AG04450 (cell line): ENCODE measurements around the gene RNF123. TPM values are rescaled to one million over a fixed set of nuclear protein-coding genes. Genes with fewer than 3 reads are reported as not detected.

Experiments used
- CTCF ChIA-PET: fragments of 300-600, 350-600 bp; formaldehyde crosslinking; extraction: SDS; loops from one replicate; lab custom pipeline; 2022; ENCODE audit warnings: antibody characterized with exemption, inconsistent platforms; lab: Charles Lee
- POLR2A ChIA-PET: fragments of 350-600 bp; formaldehyde crosslinking; extraction: SDS; loops from one replicate; lab custom pipeline; 2021; ENCODE audit warnings: antibody characterized with exemption, inconsistent platforms; lab: Yijun Ruan, JAX
- DNase-seq: peaks from one replicate; pipeline ENCODE4 v3.0.0-alpha.2; 2011; ENCODE audit warnings: low read depth, low spot score
- H3K27ac ChIP-seq: one replicate; pipeline ENCODE4 v1.5.1; 2012; ENCODE audit warnings: low read depth, low read length, control low read depth
- H3K27me3 ChIP-seq: one replicate; pipeline ENCODE4 v1.6.0; 2012; ENCODE audit warnings: low read length; ENCODE audit not compliant: control insufficient read depth, insufficient read depth
- H3K4me3 ChIP-seq: 2 replicates; pipeline ENCODE4 v1.5.1; 2011; ENCODE audit warnings: mild to moderate bottlenecking, low read depth, low read length, control low read depth
- H3K9me3 ChIP-seq: 2 replicates; pipeline ENCODE4 v1.5.1; 2012; ENCODE audit warnings: low read length; ENCODE audit not compliant: control insufficient read depth, insufficient read depth
- polyA plus RNA-seq: library from polyadenylated mRNA; depleted of rRNA; stranded (reverse); fragments of >200 nt; gene quantifications from 2 replicates; pipeline ENCODE4 v1.2.3, GENCODE V29; 2011
- TF ChIP-seq, protein P1 (sequence below): IDR thresholded peaks from 2 replicates; pipeline ENCODE4 v1.5.1; 2011; ENCODE audit warnings: low read depth, low read length, control low read depth, inconsistent platforms

RNF123 gene
- polyA plus RNA-seq, 1 experiment = 22.9 TPM

DNA sequence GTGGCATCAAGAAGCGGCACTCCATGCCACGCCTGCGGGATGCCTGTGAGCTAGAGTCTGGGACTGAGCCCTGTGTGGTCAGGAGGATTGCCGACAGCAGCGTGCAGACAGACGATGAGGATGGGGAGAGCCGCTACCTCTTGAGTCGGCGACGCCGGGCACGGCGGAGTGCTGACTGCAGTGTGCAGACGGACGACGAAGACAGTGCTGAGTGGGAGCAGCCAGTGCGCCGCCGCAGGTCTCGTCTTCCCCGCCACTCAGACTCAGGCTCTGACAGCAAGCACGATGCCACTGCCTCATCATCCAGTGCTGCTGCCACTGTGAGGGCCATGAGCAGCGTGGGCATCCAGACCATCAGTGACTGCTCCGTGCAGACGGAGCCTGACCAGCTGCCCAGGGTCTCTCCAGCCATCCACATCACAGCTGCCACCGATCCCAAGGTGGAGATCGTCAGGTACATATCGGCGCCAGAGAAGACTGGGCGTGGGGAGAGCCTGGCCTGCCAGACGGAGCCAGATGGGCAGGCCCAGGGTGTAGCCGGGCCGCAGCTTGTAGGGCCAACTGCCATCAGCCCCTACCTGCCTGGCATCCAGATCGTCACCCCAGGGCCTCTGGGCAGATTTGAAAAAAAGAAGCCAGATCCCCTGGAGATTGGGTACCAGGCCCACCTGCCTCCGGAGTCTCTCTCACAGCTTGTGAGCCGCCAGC lies 32.0 kb upstream of the RNF123 start:
- POLR2A ChIA-PET = no interaction called here

GRCh38 chr3:49658711-49659110 lies 30.6 kb upstream of the RNF123 start:
- ChIA-PET CTCF (no interaction called here), POLR2A (no interaction called here)
- Histone ChIP-seq H3K4me3 (no peak overlapping the region), H3K27me3 (peaks cover 19% of the 10 kb centered on the region), H3K27ac (no peak overlapping the region), H3K9me3 (no peaks in the 10 kb centered on the region; the same call in 1 of the 2 replicates)
- no peak for DNase-seq
- TF ChIP-seq, protein P1, sequence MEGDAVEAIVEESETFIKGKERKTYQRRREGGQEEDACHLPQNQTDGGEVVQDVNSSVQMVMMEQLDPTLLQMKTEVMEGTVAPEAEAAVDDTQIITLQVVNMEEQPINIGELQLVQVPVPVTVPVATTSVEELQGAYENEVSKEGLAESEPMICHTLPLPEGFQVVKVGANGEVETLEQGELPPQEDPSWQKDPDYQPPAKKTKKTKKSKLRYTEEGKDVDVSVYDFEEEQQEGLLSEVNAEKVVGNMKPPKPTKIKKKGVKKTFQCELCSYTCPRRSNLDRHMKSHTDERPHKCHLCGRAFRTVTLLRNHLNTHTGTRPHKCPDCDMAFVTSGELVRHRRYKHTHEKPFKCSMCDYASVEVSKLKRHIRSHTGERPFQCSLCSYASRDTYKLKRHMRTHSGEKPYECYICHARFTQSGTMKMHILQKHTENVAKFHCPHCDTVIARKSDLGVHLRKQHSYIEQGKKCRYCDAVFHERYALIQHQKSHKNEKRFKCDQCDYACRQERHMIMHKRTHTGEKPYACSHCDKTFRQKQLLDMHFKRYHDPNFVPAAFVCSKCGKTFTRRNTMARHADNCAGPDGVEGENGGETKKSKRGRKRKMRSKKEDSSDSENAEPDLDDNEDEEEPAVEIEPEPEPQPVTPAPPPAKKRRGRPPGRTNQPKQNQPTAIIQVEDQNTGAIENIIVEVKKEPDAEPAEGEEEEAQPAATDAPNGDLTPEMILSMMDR = no peak

More for the DNA sequence above, 32.0 kb upstream of the RNF123 start:
- DNase-seq = no peak
- Histone ChIP-seq H3K27me3 (peaks cover 14% of the 10 kb centered on the region), H3K27ac (no peak overlapping the region), H3K9me3 (no peaks in the 10 kb centered on the region; the same call in 1 of the 2 replicates), H3K4me3 (no peak overlapping the region)
- CTCF ChIA-PET = interaction anchor here (1.3 to 1.8 kb wide), 2 partner anchors 14 to 117 kb away, joined by 5 to 7 read pairs; no protein-coding TSS in a partner anchor
- TF ChIP-seq, protein P1 = no peak

GRCh38 chr3:49659756-49660155 lies 29.6 kb upstream of the RNF123 start:
- ChIA-PET POLR2A (no interaction called here), CTCF (no interaction called here)
- TF ChIP-seq, protein P1 = no peak
- no peak overlapping the region for H3K4me3 ChIP-seq
- no peaks in the 10 kb centered on the region; the same call in 1 of the 2 replicates for H3K9me3 ChIP-seq
- no peak for DNase-seq
- no peak overlapping the region for H3K27ac ChIP-seq
- H3K27me3 ChIP-seq = peaks cover 22% of the 10 kb centered on the region

DNA sequence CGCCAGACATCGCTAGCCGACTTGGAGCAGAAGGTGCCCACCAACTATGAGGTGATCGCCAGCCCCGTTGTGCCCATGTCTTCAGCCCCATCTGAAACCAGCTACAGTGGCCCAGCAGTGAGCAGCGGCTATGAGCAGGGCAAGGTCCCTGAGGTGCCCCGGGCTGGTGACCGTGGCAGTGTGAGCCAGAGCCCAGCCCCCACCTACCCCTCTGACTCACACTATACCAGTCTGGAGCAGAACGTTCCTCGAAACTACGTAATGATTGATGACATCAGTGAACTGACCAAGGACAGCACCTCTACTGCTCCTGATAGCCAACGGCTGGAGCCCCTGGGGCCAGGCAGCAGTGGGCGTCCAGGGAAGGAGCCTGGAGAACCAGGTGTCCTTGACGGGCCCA lies 28.1 kb upstream of the RNF123 start:
- H3K27me3 ChIP-seq = peaks cover 23% of the 10 kb centered on the region
- H3K9me3 ChIP-seq = no peaks in the 10 kb centered on the region; the same call in 1 of the 2 replicates
- H3K4me3 ChIP-seq = no peak overlapping the region
- TF ChIP-seq, protein P1 = no peak
- POLR2A ChIA-PET = no interaction called here
- H3K27ac ChIP-seq = no peak overlapping the region
- no peak for DNase-seq
- CTCF ChIA-PET = no interaction called here

- ChIA-PET CTCF (no interaction called here), POLR2A (no interaction called here)
- Histone ChIP-seq H3K4me3 (no peak overlapping the region), H3K27me3 (peaks cover 21% of the 10 kb centered on the region), H3K9me3 (no peaks in the 10 kb centered on the region; the same call in 1 of the 2 replicates), H3K27ac (no peak overlapping the region)
- TF ChIP-seq, protein P1 = no peak
- DNase-seq = no peak
Measured at GRCh38 chr3:49662021-49662420, 27.3 kb upstream of the RNF123 start.
